IMR-90 (cell line): ENCODE results near the gene ACOT7. TPM values are rescaled to one million over a fixed set of nuclear protein-coding genes. Genes with fewer than 3 reads are reported as not detected.

Source experiments
- ATAC-seq: fragments of 200-7000 bp; cut with Tn5 transposase; 2 replicates; pipeline ENCODE4 v1.9.1; 2020; ENCODE audit warnings: low read depth, mild to moderate bottlenecking, moderate library complexity
- BruUV-seq: library from RNA; stranded (reverse); fragments of 400-500 nt; replicated peaks from 2 replicates; lab custom pipeline; 2021; lab: Mats Ljungman, UMichigan
- CTCF ChIA-PET: fragments of 300-600 bp; formaldehyde crosslinking; extraction: SDS; loops from one replicate; lab custom pipeline; 2021; ENCODE audit warnings: antibody characterized with exemption; lab: Yijun Ruan, JAX
- POLR2A ChIA-PET: fragments of 300-600 bp; sonication (Branson Sonifier 250); formaldehyde crosslinking; loops from one replicate; lab custom pipeline; 2022; ENCODE audit warnings: antibody characterized with exemption; ENCODE audit not compliant: unreplicated experiment; lab: Charles Lee
- DNase-seq: peaks from one replicate; pipeline ENCODE4 v3.0.0; 2013
- H2AFZ ChIP-seq: replicated peaks from 2 replicates; pipeline ENCODE3; 2013; ENCODE audit warnings: low read length, mild to moderate bottlenecking; ENCODE audit not compliant: poor library complexity
- H2AK5ac ChIP-seq: 2 replicates; pipeline ENCODE4 v1.6.1; 2013; ENCODE audit warnings: low read depth, low read length, inconsistent platforms
- H2AK9ac ChIP-seq: replicated peaks from 2 replicates; pipeline ENCODE3; 2013; ENCODE audit warnings: mild to moderate bottlenecking, low read depth, low read length, moderate library complexity; ENCODE audit not compliant: poor library complexity
- H2BK120ac ChIP-seq: 2 replicates; pipeline ENCODE4 v1.6.1; 2013; ENCODE audit warnings: low read depth, low read length, inconsistent platforms
- H2BK15ac ChIP-seq: 3 replicates; pipeline ENCODE4 v1.6.1; 2013; ENCODE audit warnings: low read depth, low read length, inconsistent platforms
- H2BK20ac ChIP-seq: 2 replicates; pipeline ENCODE4 v1.6.1; 2013; ENCODE audit warnings: low read depth, mild to moderate bottlenecking, inconsistent platforms, low read length, moderate library complexity
- H2BK5ac ChIP-seq: 2 replicates; pipeline ENCODE4 v1.6.1; 2013; ENCODE audit warnings: mild to moderate bottlenecking, low read depth, low read length, inconsistent platforms; ENCODE audit not compliant: poor library complexity, severe bottlenecking
- H3K14ac ChIP-seq: replicated peaks from 2 replicates; pipeline ENCODE4 v1.6.1; 2013; ENCODE audit warnings: low read depth, low read length, inconsistent platforms
- H3K18ac ChIP-seq: 2 replicates; pipeline ENCODE4 v1.6.1; 2013; ENCODE audit warnings: low read depth, low read length, control low read depth
- H3K23ac ChIP-seq: 2 replicates; pipeline ENCODE4 v1.6.1; 2013; ENCODE audit warnings: low read depth, low read length, inconsistent platforms
- H3K27ac ChIP-seq: 2 replicates; pipeline ENCODE4 v1.5.1; 2013; ENCODE audit warnings: mild to moderate bottlenecking, control low read depth, low read length; ENCODE audit not compliant: insufficient read depth
- H3K27me3 ChIP-seq: 2 replicates; pipeline ENCODE4 v1.6.1; 2013; ENCODE audit warnings: low read length; ENCODE audit not compliant: control insufficient read depth, insufficient read depth
- H3K36me3 ChIP-seq: 2 replicates; pipeline ENCODE4 v1.6.1; 2013; ENCODE audit warnings: low read length, mixed read lengths; ENCODE audit not compliant: control insufficient read depth, insufficient read depth
- H3K4ac ChIP-seq: 2 replicates; pipeline ENCODE4 v1.6.1; 2013; ENCODE audit warnings: low read depth, low read length, inconsistent platforms
- H3K4me1 ChIP-seq: 2 replicates; pipeline ENCODE4 v1.6.1; 2013; ENCODE audit warnings: low read length, mixed read lengths; ENCODE audit not compliant: control insufficient read depth, insufficient read depth
- H3K4me2 ChIP-seq: 2 replicates; pipeline ENCODE4 v1.6.1; 2013; ENCODE audit warnings: low read depth, mild to moderate bottlenecking, control low read depth, low read length, moderate library complexity
- H3K4me3 ChIP-seq: 2 replicates; pipeline ENCODE4 v1.5.1; 2013; ENCODE audit warnings: low read depth, mild to moderate bottlenecking, control low read depth, low read length, moderate library complexity; ENCODE audit not compliant: insufficient read depth
- H3K56ac ChIP-seq: 2 replicates; pipeline ENCODE4 v1.6.1; 2013; ENCODE audit warnings: low read length, inconsistent platforms; ENCODE audit not compliant: insufficient read depth; ENCODE audit errors: extremely low read depth
- H3K79me1 ChIP-seq, 2 experiments: 2 replicates each; pipeline ENCODE4 v1.6.1; 2013; ENCODE audit warnings: low read length in 2 of 2, inconsistent platforms in 1 of 2, low read depth in 1 of 2
- H3K9ac ChIP-seq: 2 replicates; pipeline ENCODE4 v1.6.1; 2013; ENCODE audit warnings: low read depth, low read length, control low read depth
- H3K9me1 ChIP-seq: 2 replicates; pipeline ENCODE4 v1.6.1; 2013; ENCODE audit warnings: low read length, inconsistent platforms; ENCODE audit not compliant: insufficient read depth
- H3K9me3 ChIP-seq: 2 replicates; pipeline ENCODE4 v1.6.1; 2013; ENCODE audit warnings: low read length; ENCODE audit not compliant: control insufficient read depth, insufficient read depth
- H4K20me1 ChIP-seq: 2 replicates; pipeline ENCODE4 v1.6.1; 2013; ENCODE audit warnings: low read length, inconsistent platforms; ENCODE audit not compliant: insufficient read depth
- H4K5ac ChIP-seq: 2 replicates; pipeline ENCODE4 v1.6.1; 2013; ENCODE audit warnings: mild to moderate bottlenecking, low read depth, low read length, control low read depth
- H4K8ac ChIP-seq, 2 experiments: 2 replicates each; pipeline ENCODE4 v1.6.1; 2013; ENCODE audit warnings: low read depth in 2 of 2, low read length in 2 of 2, control low read depth in 1 of 2, inconsistent platforms in 1 of 2
- H4K91ac ChIP-seq: 2 replicates; pipeline ENCODE4 v1.6.1; 2013; ENCODE audit warnings: low read depth, low read length, inconsistent platforms; ENCODE audit not compliant: insufficient read depth
- CEBPB ChIP-seq: IDR thresholded peaks from 2 replicates; pipeline ENCODE4 v1.6.1; 2012; ENCODE audit warnings: low read depth, low read length, improper control_type of control experiment
- CTCF ChIP-seq: conservative IDR thresholded peaks from 2 replicates; pipeline ENCODE4 v1.5.1; 2012; ENCODE audit warnings: mild to moderate bottlenecking, low read depth, low read length, improper control_type of control experiment
- ELK1 ChIP-seq: fragments of 150-350 bp; IDR thresholded peaks from 2 replicates; pipeline ENCODE4 v1.6.1; 2016; ENCODE audit warnings: low read depth, mild to moderate bottlenecking, low read length, moderate library complexity, borderline replicate concordance
- FOS ChIP-seq: fragments of 150-350 bp; IDR thresholded peaks from 2 replicates; pipeline ENCODE4 v1.6.1; 2016; ENCODE audit warnings: low read depth, low read length
- MAFK ChIP-seq: IDR thresholded peaks from 2 replicates; pipeline ENCODE4 v1.6.1; 2012; ENCODE audit warnings: low read depth, low read length, improper control_type of control experiment
- POLR2A ChIP-seq: IDR thresholded peaks from 2 replicates; pipeline ENCODE4 v1.6.1; 2012; ENCODE audit warnings: mild to moderate bottlenecking, low read depth, low read length
- RCOR1 ChIP-seq: IDR thresholded peaks from 2 replicates; pipeline ENCODE4 v1.6.1; 2012; ENCODE audit warnings: mild to moderate bottlenecking, low read length, improper control_type of control experiment; ENCODE audit not compliant: insufficient replicate concordance
- WGBS, 2 experiments: methylation state at CpG; one replicate each; pipeline versions ENCODE4 v1.1.5 to v1.1.7; 2013; ENCODE audit warnings: missing lambda C conversion rate in 2 of 2; ENCODE audit not compliant: insufficient read length in 1 of 2; ENCODE audit errors: extremely low coverage in 2 of 2; 5-methylcytosine and 5-hydroxymethylcytosine counted together
- dilution Hi-C: fragments of 300-500 bp; cut with HindIII; formaldehyde crosslinking; loops from one replicate; pipeline ENCODE4 v1.14.3; 2018; ENCODE audit warnings: low sequenced_read_pairs; ENCODE audit not compliant: unreplicated experiment
- in situ Hi-C: fragments of 300-500 bp; cut with MboI; formaldehyde crosslinking; loops from 3 replicates; pipeline ENCODE4 v1.14.3; 2019; ENCODE audit warnings: low sequenced_read_pairs, inconsistent platforms, mixed read lengths
- intact Hi-C: fragments of 100-400 bp; cut with micrococcal nuclease; formaldehyde crosslinking; loops from 2 replicates; pipeline ENCODE4 v1.10.0; 2022
- polyA plus RNA-seq, 3 experiments: library from polyadenylated mRNA; depleted of rRNA; stranded (reverse); fragments of >200 nt; gene quantifications; 2 replicates each; pipeline ENCODE4 v1.2.3, GENCODE V29; 2012; ENCODE audit warnings: low replicate concordance in 1 of 3
- total RNA-seq: library from RNA; depleted of rRNA; stranded (reverse); fragments of >200 nt; gene quantifications from 2 replicates; pipeline ENCODE4 v1.2.3, GENCODE V29; 2012

The ACOT7 gene
- total and polyA plus RNA-seq, 2 of the 4 experiments (the other 2 are of a cell fraction): 51.6 to 242 TPM

- Histone ChIP-seq H3K14ac (no peak overlapping the region), H4K20me1 (peaks cover 16% of the 10 kb centered on the region), H4K8ac (no peak overlapping the region), H3K79me1 (no peaks in the 10 kb centered on the region), H2BK120ac (no peak overlapping the region), H2BK20ac (no peak overlapping the region), H3K23ac (no peak overlapping the region), H2BK15ac (no peak overlapping the region), H3K9me3 (no peaks in the 10 kb centered on the region), H3K9me1 (no peaks in the 10 kb centered on the region), H2AFZ (no peak overlapping the region), H3K4me2 (no peak overlapping the region), H3K9ac (no peak overlapping the region), H3K27ac (no peak overlapping the region), H3K4me1 (no peaks in the 10 kb centered on the region), H4K91ac (no peak overlapping the region), H3K36me3 (no peaks in the 10 kb centered on the region), H3K18ac (no peak overlapping the region), H3K27me3 (peaks cover 66% of the 10 kb centered on the region), H3K4ac (no peak overlapping the region), H2AK9ac (no peak overlapping the region), H4K5ac (no peak overlapping the region), H2BK5ac (no peak overlapping the region), H3K4me3 (no peak overlapping the region), H2AK5ac (no peak overlapping the region), H3K56ac (no peak overlapping the region)
- TF ChIP-seq RCOR1 (no peak), FOS (no peak), MAFK (no peak), ELK1 (no peak), CEBPB (no peak), CTCF (no peak), POLR2A (no peak)
- dilution Hi-C loops: no loop called here
- no TSS peak for BruUV-seq
- WGBS, 2 experiments: 13% methylated on average over 9 of the region's 20 CpGs; no CpG with 5 or more reads in 1 of the 2 experiments
- no peak for DNase-seq
- ATAC-seq: no peak
- in situ Hi-C loops: no loop called here
- intact Hi-C loops: no loop called here
- CTCF ChIA-PET: no interaction called here
- POLR2A ChIA-PET: no interaction called here
These were observed 150.3 kb downstream of the ACOT7 start for GRCh38 chr1:6243053-6243834.
